Limb (tissue), 2 donors: ENCODE data around the gene SNX20.
A peak's percentile ranks its signal among the peaks of the same experiment; 100 is the strongest.

Experiments
- DNase-seq, 2 donors: peaks; one replicate each; pipeline ENCODE4 v3.0.0-alpha.2; 2016; ENCODE audit errors: extremely low spot score in 2 of 2

The SNX20 gene

DNA sequence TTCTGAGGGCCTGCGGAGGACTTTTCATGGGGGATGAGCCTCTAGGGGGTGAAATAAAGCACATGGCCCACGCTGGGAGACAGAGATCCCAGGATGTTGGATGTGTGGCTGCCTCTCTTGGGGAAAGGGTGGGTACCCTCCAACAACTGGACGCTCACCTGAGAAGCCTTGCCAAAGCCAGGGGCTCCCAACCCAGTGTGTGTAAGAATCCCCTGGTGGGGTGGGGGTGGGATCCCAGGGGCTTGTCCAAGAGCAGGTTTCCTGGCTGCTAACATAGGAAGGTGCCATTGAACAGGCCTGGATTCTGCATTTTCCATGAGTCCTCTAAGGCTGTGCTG, 587 bp downstream of the SNX20 start:
- no peak for DNase-seq

DNA sequence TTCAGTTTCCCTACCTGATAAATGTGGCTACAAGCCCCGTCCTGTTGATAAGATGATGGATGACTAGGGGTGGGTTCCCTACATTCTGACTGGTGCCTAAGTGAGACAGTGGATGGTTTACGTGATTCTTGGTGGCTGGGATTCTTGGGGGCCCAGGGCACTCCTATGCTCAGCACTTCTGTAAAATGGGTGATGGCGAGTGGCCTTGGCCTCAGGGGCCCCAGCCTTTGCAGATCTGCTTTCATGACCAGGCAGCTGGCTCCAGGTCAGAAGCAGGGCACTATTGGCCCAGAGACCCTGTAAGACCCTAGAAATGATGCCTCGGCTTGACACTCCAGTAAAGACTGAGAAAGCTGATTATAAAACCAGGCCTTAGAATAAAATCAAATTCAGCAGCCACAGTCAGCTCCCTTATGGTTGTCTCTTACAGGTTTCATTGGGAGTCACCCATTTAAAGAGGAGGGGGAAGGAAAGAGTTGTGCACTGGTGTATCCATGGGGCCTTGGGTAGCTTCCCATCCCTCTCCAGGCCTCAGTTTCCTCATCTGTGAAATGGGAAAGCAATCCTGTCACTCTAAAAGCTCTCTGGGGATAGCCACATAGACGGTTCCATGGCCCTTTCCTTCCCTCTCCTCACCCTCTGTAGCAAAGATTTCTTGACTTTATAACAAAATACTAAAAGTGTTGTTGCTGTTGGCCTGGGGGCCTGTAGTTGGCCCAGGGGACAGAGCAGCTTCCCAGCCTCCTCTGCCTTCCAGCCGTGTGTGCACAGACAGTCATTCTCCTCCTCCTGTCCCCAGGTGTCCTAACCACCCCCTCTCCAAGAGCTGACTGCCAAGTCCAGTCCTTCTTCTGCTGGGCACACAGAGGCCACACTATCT, 1.2 kb downstream of the SNX20 start:
- no peak for DNase-seq

DNA sequence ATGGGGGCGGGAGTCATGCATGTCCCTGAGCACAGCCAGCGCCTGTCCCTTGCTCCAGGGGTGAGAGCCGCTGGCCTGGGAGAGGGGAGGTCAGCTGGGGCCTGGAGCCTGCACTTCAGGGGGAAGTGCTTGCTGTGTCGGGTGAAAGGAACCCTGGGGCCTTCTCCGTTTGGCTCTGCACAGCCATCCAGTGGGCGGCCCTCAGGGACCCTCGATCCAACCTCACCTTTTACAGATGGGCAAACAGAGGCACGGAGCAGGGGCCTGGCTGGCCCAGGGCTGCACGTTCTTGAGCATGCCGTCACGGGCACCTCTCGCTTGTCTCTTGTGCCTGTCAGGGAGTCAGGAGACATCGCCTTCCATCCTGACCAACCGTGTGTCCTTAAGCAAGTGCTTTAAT, 1.8 kb downstream of the SNX20 start:
- DNase-seq, result no peak

DNA sequence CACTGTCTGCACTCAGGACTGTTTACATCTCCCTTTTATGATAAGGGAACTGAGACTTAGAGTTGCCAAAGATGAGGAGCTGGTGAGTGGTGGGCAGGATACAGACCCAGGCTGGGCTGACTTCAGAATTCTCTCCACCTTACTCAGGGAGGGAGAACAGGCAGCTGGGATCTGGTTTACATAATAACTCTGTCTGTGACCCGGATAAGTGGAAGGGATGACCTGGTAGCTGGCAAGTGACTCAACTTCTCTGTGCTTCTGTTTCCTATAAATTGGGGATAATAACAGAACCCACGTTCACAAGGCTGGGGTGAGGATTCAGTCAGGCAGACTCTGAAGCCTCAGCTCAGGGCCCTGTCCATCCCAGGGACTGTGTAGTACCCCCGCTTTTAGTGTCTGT, 2.6 kb downstream of the SNX20 start:
- DNase-seq, result no peak

DNA sequence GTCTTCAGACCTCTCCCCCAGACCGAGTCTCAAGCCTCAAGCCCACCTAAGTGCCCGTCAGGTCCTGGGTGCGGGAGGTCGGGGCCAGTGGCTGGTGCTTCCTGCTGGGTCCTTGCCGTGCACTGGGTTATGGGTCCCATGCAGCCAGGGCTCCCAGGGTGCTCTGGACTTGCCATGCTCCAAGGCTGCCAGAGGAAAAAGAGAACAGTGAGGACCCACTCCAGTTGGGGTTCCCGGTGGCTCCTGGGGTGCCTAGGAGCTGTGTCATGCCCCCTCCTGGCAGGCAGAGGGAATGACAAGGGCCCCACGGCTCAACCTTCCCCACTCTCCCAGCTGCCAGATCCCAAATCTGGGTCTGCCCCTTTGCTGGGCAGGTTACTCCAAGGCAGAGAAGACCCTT, 3.8 kb downstream of the SNX20 start:
- no peak for DNase-seq

DNA sequence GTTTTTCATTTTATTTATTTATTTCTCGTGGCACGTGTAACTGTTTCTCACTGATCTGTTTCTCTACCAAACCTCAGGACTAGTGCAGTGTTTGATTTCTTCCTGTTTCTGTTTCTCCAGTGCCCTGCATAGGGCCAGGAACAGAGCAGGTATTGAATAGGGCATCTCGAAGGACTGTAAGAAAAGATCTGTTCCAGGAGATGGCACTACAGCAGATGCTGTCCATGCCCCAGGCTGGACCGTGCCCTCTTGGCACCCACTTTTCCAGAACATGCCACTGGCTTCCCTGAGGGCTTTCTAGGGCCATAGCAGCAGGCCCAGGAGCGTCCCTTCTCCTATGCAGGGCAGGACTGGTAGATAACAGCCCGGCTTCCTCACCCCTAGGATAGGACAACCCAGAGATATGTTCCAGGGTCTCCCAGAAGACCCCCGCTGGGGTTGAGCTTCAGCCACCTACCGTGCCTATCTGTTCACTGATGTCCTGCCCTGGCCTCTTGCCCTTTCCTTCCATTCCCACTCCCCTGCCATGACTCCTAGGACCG, 4.4 kb downstream of the SNX20 start:
- no peak for DNase-seq

DNA sequence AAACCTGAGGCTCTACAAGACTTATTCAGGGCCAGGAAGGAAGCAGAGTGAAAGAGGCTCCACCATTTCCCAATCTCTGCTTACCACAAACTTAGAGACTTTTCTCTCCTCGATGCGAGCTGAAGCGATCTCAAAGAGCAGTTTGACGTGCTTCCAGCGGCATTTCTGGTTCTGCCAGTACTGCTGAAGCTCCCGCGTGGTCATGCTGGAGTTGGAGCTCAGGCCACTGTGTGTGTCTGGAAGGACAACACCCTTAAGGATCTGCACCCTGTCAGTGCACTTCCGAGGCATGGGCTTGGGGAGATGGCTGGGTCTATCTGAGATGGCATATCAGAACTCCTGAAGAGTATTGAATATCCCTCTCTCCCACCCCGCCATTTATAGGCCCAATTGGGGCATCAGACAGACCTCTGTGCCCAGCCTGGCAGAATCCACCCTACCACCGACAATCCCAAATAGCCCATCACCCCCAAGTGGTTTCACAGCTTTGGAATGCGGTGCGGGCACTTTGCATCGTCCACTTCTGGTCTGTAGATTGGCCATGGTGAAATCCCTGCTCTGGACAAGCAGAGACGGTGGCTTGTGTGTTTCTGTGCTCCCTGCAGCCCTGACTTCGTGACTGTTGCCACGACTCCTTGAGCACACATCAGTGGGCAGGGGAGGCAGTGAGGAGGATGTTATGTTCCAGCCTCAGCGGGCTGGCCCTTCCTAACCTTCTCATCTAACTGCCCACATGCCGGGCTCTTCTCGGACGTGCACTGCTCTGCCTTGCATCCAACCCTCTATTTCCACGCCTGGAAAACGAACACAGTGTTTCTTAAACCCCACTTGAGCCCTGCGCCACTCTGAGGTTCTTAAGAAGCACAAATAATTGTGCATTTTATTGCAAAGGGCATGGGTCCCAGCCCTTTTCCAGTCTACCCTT, 5.2 kb downstream of the SNX20 start:
- DNase-seq, result no peak

DNA sequence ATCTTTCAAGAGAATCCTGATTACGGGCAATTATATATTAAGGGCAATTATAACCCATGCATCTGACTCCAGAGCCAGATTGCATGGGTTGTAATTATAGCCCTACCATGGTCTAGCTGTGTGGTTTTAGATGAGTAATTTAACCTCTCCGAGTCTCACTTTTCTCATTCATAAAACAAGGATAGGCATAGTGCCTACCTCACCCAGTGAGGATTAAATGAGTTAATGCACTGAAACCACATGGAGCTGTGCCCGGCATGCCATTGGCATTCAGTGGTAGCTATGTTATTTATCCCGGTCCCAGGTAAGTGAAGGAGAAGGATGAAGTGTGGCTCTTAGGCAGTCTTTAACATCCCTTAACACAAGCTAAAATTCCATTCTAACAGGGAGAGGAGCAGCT, 6.3 kb downstream of the SNX20 start:
- DNase-seq, result no peak

DNA sequence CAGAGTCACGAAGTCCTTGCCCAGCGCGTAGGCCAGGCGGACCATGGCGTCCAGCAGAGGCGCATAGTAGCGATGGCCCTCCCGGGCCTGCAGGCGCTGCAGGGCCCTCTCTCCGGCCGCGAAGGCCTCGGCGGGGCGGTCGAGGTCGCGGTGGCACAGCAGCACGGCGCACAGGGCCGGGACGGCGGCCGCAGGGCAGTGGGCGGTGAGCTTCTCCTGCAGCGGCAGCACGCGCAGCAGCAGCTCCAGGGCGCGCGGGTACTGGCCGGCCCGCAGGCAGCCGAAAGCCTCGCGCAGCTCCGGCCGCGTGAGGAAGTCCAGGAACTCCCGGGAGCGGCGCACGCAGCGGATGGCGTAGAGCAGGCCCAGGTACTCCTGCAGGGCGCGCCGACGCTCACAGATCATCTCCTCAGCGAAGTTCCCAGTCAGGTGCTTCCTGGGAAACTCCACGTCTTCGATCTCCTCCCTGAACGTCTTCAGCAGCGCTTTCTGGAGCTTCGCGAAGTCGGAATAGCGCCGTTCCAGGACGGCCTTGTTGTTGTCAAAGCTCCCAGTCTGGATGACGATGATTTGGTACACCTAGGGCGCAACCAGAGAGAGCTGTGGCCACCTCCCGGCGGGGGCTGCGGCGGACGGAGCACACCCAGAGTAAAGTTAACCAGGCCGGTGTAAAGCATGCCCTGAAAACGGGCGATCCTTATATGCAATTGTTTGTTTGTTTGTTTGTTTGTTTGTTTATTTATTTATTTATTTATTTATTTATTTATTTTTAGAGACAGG, 7.4 kb downstream of the SNX20 start:
- no peak for DNase-seq

DNA sequence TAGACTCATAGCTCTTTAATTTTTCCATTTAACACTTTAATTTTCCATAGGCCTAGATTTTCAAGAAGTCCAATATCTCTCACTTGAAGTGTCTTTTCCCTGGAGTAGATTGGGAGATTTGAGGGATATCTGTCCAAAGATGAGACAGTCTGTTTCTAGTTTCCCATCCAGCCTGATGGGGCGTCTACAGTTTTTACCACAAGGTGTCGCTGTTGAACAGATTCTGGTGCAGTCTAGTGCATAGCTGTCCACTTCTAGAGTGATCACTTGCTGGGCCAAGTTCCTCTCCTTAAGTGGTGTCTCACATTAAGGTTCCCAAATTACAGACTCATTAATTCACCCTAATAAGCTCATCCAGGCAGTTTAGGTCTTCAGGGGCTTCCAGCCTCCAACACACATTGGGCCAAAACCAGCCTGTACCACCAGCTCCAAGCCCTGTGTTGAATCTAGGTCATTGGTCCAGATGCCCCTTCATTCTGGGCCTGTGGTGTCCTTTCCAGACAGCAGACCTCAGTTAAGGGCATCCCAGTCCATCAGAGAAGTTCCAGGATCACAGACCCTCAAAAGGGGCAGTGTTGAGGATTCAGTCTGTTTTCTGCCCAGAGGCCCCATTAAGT, 9.4 kb downstream of the SNX20 start:
- no peak for DNase-seq

DNA sequence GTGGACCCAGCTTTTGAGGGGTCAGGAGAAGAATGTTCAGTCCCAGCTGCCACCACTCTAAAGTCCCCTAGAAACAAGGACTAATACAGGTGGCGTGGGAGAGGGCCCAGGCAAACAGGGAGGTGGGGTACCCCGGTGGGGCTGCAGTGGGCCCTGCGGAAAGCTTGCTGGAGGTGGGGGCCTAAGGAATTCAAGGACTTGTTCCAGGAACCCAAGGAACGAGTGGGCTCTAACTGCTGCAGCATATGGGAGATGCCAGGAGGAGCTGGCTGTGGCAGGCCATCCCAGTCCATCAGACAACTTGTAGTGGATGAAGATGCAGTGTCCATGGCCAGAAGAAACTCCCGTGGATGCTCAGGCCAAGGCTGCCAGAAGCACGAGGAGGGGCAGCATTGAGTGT, 10.6 kb downstream of the SNX20 start:
- DNase-seq, result no peak

DNA sequence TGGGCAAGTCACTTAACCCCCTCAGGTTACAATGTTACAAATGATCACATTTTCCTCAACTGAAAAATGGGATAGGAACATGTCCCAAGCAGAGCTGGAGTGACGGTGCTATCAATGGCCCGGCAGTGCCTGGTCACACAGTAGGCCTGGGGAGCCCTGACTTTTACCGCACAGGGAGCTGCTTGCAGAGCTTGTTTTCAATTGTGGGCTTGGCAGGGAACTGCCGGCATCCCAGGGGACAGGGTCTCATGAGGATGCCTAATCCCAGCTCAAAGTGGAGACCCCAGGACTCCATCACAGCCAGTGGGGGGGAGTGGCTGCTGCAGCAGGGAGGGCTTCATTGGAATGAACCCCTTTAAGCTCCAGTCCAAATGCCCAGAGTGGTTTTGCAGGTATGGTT, 11.4 kb downstream of the SNX20 start:
- DNase-seq, result no peak

DNA sequence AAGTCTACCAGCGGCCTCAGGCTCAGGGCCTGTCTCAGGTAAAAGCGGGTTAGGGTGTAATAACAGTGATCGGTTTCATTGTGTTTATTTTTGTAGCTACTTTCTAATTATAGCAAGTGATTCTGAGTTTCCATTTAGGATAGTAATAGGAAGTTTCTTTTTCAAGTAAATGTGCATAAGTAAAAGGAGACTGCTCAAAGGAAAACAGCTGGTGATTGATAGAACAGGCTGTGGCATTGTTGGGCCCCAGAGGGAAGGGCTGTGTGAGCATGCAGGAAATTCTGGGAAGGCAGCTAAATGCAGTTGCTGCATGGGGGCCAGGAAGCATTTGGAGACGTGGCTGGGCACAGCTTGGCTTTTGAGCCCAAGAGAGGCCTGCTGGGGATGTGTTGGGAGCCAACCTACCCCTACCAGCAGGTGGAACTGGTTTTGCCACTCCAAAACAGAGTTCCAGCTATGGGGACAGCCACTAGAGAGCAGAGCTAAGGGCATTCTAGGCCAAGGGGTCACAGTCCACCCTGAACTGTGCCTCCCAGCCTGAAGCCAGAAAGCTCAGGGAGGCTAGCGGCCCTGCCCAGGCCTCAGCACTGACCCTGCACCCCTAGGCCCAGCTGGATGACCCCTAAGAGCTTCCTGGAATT, 12.6 kb downstream of the SNX20 start:
- peak in 1 of 2 donors; percentile 49 for DNase-seq

DNA sequence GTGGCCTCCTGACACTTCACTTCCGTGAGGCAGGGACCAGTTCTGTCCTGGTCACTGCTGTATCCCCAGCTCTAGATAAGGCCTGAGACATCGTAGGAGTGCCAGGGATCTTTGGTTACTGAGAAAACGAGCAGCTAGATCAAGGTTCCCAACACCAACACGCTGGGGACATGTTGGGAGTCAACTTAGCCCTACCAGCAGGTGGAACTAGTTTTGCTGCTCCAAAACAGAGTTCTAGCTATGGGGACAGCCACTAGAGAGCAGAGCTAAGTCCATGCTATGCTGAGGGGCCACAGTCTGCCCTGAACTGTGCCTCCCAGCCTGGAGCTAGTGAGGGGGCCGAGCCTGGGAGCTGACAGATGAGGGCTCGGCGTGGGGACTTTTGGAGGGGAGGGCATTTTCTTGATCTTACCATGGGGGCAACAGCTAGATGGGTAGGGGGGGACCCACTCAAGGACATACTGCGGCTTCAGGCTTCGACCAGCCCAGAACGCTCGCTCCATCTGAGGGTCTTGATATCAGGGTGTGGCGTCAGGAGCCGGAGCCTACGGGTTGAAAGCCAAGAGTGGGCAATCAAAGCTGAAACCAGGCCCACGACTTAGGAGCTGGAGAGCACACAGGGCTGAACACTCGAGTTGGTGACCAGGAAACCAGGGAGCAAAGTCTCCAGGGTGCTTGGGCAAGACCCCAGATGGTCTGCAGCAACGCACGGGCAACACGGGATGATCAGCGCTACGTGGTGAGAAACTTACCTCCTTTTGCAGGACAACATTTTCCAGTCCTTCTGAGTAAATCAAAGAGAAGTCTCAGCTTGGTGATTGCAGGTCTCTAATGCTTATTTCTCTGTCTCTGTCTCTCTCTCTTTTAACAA, 13.4 kb downstream of the SNX20 start:
- DNase-seq, result no peak

DNA sequence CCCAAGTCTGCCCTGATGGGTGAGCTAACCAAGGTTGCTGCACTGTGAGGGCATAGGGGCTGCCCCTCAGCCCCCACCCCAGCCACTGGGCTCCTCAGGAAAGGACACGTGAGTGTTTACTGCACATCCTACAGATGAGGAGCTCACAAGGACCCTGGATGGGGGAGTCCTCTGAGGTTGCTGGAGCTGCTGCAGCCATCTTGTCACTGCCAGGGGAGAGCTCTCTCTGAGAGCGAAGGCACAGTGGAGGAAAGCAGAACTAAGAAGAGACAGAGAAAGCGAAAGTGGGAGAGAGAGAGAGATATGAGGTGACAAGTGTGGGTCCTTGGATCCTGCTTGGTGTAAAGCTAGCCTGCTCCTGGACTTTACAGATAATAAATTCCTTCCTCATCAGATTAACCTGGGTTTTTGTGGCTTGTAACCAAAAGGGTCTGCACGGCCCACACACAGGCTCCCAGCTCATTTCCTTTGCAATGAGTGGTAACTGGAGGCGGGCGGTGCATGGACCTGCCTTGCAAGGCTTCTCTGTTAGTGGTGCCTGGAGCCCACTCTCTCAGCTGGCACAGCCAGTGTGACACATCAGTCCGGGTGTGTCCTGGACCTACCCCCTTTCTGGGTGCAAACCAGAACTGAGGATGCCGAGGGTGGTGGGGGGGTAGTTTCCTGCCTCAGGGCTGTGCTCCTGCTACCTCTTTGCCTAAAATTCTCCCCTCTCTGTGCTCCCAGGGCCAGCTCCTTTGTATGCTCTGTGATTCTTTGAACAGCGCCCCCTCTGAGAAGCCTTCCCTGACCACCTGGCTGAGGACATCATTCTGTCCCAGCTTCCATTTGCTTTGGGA, 14.2 kb downstream of the SNX20 start:
- DNase-seq, result no peak

DNA sequence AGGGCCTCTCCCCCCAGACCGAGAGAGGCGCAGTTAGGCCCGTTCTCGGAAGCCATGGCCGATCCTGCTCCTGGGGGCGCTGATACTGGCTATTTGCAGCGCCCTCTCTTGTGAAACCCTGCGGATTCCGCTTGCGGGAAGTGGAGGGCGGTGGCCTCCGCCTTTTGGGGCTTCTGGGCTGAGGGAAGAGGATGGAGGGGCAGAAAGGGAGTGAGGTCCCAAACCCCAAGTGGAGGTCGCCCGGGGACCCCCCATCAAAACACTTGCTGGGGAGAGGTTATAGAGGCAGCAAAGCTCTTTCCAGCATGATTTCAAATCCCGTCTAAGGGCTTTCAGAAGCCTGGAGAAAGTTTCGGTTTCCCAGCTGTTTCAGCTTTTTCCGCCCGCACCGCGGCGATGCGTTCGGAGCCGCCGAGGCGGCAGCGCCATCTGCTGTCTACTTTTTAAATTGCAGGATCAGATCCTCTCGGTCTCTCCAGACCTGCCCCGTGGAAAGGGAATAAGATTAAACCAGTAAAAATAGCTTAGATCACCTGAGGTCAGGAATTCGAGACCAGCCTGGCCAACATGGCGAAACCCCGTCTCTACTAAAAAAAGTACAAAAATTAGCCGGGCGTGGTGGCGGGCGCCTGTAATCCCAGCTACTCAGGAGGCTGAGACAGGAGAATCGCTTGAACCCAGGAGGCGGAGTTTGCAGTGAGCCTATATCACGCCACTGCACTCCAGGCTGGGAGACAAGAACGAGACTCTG, 15.8 kb downstream of the SNX20 start:
- DNase-seq, result peak; percentile 87 to 92

DNA sequence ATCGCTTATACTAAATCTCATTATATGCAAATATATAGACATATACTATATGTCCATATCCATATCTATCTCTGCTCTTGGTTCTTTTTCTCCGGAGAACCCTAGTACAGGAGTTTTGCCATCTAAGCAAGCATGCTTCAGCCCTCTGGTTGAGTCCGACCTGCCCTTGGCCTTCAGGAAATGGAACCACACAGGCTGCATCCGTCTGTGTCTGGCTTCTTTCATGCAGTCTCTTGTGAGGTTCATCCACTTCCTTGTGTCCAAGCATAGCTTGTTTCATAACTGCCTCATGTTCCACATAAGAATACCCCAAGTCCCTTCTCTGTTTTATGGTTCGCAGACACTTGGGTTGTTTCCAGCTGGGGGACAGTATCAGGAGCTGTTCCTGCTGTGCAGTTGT, 16.8 kb downstream of the SNX20 start:
- DNase-seq, result no peak

DNA sequence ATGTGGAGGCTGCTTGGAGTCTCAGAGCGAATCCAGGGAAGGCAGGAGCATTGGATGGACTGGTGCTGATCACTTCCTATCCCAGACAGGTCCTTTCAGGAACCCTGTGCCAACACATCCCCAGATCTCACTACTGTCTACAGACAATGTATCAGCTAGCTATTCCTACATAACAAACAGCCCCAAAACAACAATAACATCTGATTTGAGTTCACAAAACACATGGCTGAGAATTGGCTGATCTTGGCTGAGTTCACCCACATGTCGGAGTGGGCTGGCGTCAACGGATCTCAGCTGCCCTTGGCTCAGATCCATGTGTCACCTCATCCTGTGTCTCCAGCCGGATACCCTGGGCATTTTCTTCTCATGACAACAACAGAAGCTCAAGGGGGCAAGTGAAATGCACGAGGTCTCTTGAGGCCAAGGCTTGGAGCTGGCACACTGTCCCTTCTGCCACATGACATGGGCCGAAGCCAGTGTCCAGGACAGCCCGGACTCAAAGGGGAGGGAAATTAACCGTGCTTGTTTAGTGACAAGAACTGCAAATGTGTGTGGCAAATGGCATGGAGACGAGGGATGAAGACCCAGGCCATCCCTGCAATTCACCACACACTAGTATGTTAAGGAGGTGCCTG, 18.7 kb downstream of the SNX20 start:
- no peak for DNase-seq
